Measurements from ENCODE around the gene TCEANC. TPM values are rescaled to one million over a fixed set of nuclear protein-coding genes. Genes with fewer than 3 reads are reported as not detected.

Gene TCEANC
- total RNA-seq, 4 donors from 2014 or later = 2.7 to 5.3 (median 4.0) TPM

- no peaks in the 10 kb centered on the region for H3K27me3 ChIP-seq
- WGBS, 2 donors (ENCODE audit: low coverage in 1 of 2) = 7 to 50% methylated on average over 1 to 2 of the region's 3 CpGs
- H3K27ac ChIP-seq = peak overlapping the region in 1 of 4 donors; percentile 94
- H3K4me3 ChIP-seq = peak overlapping the region; percentile 71 to 75
- no peak for ATAC-seq
- no peak for TF ChIP-seq POLR2AphosphoS5 (IDR thresholded peaks at IDR 0.05)
- TF ChIP-seq EP300 (IDR thresholded peaks at IDR 0.05) = no peak
- TF ChIP-seq, protein P1, sequence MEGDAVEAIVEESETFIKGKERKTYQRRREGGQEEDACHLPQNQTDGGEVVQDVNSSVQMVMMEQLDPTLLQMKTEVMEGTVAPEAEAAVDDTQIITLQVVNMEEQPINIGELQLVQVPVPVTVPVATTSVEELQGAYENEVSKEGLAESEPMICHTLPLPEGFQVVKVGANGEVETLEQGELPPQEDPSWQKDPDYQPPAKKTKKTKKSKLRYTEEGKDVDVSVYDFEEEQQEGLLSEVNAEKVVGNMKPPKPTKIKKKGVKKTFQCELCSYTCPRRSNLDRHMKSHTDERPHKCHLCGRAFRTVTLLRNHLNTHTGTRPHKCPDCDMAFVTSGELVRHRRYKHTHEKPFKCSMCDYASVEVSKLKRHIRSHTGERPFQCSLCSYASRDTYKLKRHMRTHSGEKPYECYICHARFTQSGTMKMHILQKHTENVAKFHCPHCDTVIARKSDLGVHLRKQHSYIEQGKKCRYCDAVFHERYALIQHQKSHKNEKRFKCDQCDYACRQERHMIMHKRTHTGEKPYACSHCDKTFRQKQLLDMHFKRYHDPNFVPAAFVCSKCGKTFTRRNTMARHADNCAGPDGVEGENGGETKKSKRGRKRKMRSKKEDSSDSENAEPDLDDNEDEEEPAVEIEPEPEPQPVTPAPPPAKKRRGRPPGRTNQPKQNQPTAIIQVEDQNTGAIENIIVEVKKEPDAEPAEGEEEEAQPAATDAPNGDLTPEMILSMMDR (IDR thresholded peaks at IDR 0.05) = no peak
- TF ChIP-seq POLR2A (IDR thresholded peaks at IDR 0.05) = no peak
- peaks cover 0 to 55% (median 8%) of the 10 kb centered on the region in 3 donors for H3K4me1 ChIP-seq
- no peaks in the 10 kb centered on the region for H3K36me3 ChIP-seq
- no peaks in the 10 kb centered on the region for H3K9me3 ChIP-seq
These were observed 37.9 kb downstream of the TCEANC start for GRCh38 chrX:13690836-13691235.

DNA sequence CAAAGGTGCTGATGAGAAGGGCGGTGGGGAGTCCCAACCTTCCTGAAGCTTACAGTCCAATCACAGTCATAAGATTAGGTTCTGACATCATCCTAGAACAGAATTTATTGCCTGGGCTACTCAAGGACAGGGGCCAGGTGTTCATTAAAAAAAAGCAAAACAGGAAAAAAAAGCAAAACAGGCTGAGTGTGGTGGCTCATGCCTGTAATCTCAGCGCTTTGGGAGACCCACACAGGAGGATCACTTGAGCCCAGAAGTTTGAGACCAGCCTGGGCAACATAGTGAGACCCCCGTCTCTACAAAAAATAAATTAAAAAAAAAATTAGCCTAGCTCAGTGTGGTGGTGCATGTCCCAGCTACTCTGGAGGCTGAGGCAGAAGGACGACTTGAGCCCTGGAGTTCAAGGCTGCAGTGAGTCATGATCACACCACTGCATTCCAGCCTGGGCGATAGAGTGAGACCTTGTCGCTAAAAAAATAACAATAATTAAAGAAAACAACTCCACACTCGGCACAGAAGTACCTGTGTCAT, 39.0 kb downstream of the TCEANC start:
- Histone ChIP-seq H3K27ac (no peak overlapping the region), H3K27me3 (no peaks in the 10 kb centered on the region), H3K4me3 (no peak overlapping the region), H3K4me1 (peaks cover 0 to 64% (median 8%) of the 10 kb centered on the region in 3 donors), H3K36me3 (no peaks in the 10 kb centered on the region), H3K9me3 (no peaks in the 10 kb centered on the region)
- ATAC-seq = no peak
- no peak for TF ChIP-seq EP300 (IDR thresholded peaks at IDR 0.05)
- TF ChIP-seq POLR2AphosphoS5 (IDR thresholded peaks at IDR 0.05) = no peak
- no peak for TF ChIP-seq POLR2A (IDR thresholded peaks at IDR 0.05)
- TF ChIP-seq, protein P1 (IDR thresholded peaks at IDR 0.05) = no peak
- 64 to 77% methylated on average over 2 to 6 of the region's 7 CpGs for WGBS, 2 donors (ENCODE audit: low coverage in 1 of 2)

GRCh38 chrX:13692771-13693231, 39.9 kb downstream of the TCEANC start:
- peaks cover 0 to 71% (median 8%) of the 10 kb centered on the region in 3 donors for H3K4me1 ChIP-seq
- no peaks in the 10 kb centered on the region for H3K36me3 ChIP-seq
- H3K9me3 ChIP-seq = no peaks in the 10 kb centered on the region
- no peaks in the 10 kb centered on the region for H3K27me3 ChIP-seq
- no peak for ATAC-seq
- TF ChIP-seq EP300 (IDR thresholded peaks at IDR 0.05) (no peak), POLR2A (IDR thresholded peaks at IDR 0.05) (no peak), POLR2AphosphoS5 (IDR thresholded peaks at IDR 0.05) (no peak)
- TF ChIP-seq, protein P1 (IDR thresholded peaks at IDR 0.05) = no peak
- H3K4me3 ChIP-seq = no peak overlapping the region
- peak overlapping the region in 1 of 4 donors; percentile 24 for H3K27ac ChIP-seq
- WGBS, 2 donors (ENCODE audit: low coverage in 1 of 2) = 61 to 83% methylated on average over 3 to 5 of the region's 5 CpGs

DNA sequence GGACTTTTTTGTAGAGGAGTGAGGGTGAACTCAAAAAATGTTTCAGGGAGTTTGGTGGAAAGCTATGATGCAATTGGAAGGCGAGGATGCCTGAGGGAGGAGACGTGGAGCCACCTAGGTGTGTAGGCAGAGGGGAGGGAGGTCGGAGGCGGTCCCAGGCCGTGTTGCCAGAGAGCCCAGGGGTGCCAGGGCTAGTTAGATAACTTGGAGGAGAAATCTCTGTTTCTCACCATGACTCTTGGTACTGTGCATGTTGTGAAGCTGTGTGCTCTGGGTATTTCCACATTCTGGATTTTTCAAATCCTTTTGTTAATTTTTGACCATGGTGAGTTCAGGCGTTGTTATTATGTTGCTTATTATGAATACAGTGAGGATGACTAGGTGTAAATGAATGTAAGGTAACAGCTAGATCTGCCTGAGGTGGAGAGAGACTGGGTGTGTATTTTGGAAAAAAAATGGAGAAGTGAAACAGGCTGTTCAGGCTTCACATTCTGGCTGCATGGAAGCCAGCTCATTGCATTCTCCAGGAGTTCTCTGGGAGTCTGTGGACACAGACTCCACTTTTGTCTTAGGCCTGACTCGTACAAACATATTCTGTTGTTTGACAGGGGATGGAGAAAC, 40.5 kb downstream of the TCEANC start:
- Histone ChIP-seq H3K4me3 (no peak overlapping the region), H3K4me1 (peaks cover 0 to 78% (median 8%) of the 10 kb centered on the region in 3 donors), H3K27me3 (no peaks in the 10 kb centered on the region), H3K9me3 (no peaks in the 10 kb centered on the region), H3K36me3 (no peaks in the 10 kb centered on the region), H3K27ac (peak overlapping the region in 2 of 4 donors; percentile 1 to 24)
- ATAC-seq = no peak
- TF ChIP-seq POLR2A (IDR thresholded peaks at IDR 0.05) (no peak), EP300 (IDR thresholded peaks at IDR 0.05) (no peak)
- WGBS, 2 donors (ENCODE audit: low coverage in 1 of 2) = 44 to 64% methylated on average over 2 to 5 of the region's 7 CpGs

GRCh38 chrX:13694359-13694758, 41.4 kb downstream of the TCEANC start:
- H3K9me3 ChIP-seq = no peaks in the 10 kb centered on the region
- H3K36me3 ChIP-seq = no peaks in the 10 kb centered on the region
- 58 to 100% methylated on average over 1 to 2 of the region's 2 CpGs for WGBS, 2 donors (ENCODE audit: low coverage in 1 of 2)
- TF ChIP-seq, protein P1 (IDR thresholded peaks at IDR 0.05) = no peak
- TF ChIP-seq EP300 (IDR thresholded peaks at IDR 0.05) (no peak), POLR2AphosphoS5 (IDR thresholded peaks at IDR 0.05) (no peak), POLR2A (IDR thresholded peaks at IDR 0.05) (no peak)
- ATAC-seq = no peak
- no peaks in the 10 kb centered on the region for H3K27me3 ChIP-seq
- no peak overlapping the region for H3K27ac ChIP-seq
- no peak overlapping the region for H3K4me3 ChIP-seq
- peaks cover 0 to 87% (median 8%) of the 10 kb centered on the region in 3 donors for H3K4me1 ChIP-seq

Data from gastroesophageal sphincter (tissue), 4 donors.